Activated naive CD8-positive, alpha-beta T cell treated with anti-CD3 and anti-CD28 coated beads, Interleukin-2, amount 50 U/mL, for 24 hours (primary cell): Measurements from ENCODE around the gene GNAZ.
A peak's percentile ranks its signal among the peaks of the same experiment; 100 is the strongest.

ENCODE experiments used
- ATAC-seq: fragments of 150-1000 bp; cut with Tn5 transposase; one replicate; pipeline ENCODE4 v1.10.0; 2021
- DNase-seq: peaks from one replicate; pipeline ENCODE4 v3.0.0; 2021
- H3K27ac Mint-ChIP-seq: one replicate; pipeline ENCODE4 v1.8.0; 2021; ENCODE audit warnings: mild to moderate bottlenecking, mixed read lengths
- H3K27me3 Mint-ChIP-seq: one replicate; pipeline ENCODE4 v1.8.0; 2021; ENCODE audit warnings: mixed read lengths
- H3K36me3 Mint-ChIP-seq: one replicate; pipeline ENCODE4 v1.8.0; 2021; ENCODE audit warnings: low read depth, mixed read lengths
- H3K4me1 Mint-ChIP-seq: one replicate; pipeline ENCODE4 v1.8.0; 2021; ENCODE audit warnings: mixed read lengths
- H3K4me3 Mint-ChIP-seq: one replicate; pipeline ENCODE4 v1.8.0; 2021; ENCODE audit warnings: mild to moderate bottlenecking, moderate library complexity, mixed read lengths
- H3K9me3 Mint-ChIP-seq: one replicate; pipeline ENCODE4 v1.8.0; 2021; ENCODE audit warnings: mixed read lengths

The GNAZ gene

GRCh38 chr22:23114721-23115020 lies 44.4 kb downstream of the GNAZ start:
- Mint-ChIP-seq H3K27me3 (no peaks in the 10 kb centered on the region), H3K4me1 (peaks cover 6% of the 10 kb centered on the region), H3K9me3 (no peaks in the 10 kb centered on the region), H3K27ac (no peak overlapping the region), H3K36me3 (no peaks in the 10 kb centered on the region), H3K4me3 (no peak overlapping the region)
- DNase-seq (no peak), ATAC-seq (no peak)

- ATAC-seq (no peak), DNase-seq (no peak)
- Mint-ChIP-seq H3K27me3 (no peaks in the 10 kb centered on the region), H3K27ac (no peak overlapping the region), H3K36me3 (no peaks in the 10 kb centered on the region), H3K4me1 (peaks cover 9% of the 10 kb centered on the region), H3K4me3 (no peak overlapping the region), H3K9me3 (no peaks in the 10 kb centered on the region)
Observed at GRCh38 chr22:23115369-23115768, 45.0 kb downstream of the GNAZ start.

GRCh38 chr22:23115825-23116494 lies 45.6 kb downstream of the GNAZ start:
- Mint-ChIP-seq H3K27ac (no peak overlapping the region), H3K36me3 (no peaks in the 10 kb centered on the region), H3K27me3 (no peaks in the 10 kb centered on the region), H3K4me3 (no peak overlapping the region), H3K4me1 (peaks cover 9% of the 10 kb centered on the region), H3K9me3 (no peaks in the 10 kb centered on the region)
- ATAC-seq = no peak
- no peak for DNase-seq

GRCh38 chr22:23116506-23117263 lies 46.4 kb downstream of the GNAZ start:
- H3K4me1 Mint-ChIP-seq = peaks cover 11% of the 10 kb centered on the region
- no peak overlapping the region for H3K27ac Mint-ChIP-seq
- no peaks in the 10 kb centered on the region for H3K36me3 Mint-ChIP-seq
- ATAC-seq (no peak), DNase-seq (no peak)
- H3K4me3 Mint-ChIP-seq = no peak overlapping the region
- no peaks in the 10 kb centered on the region for H3K27me3 Mint-ChIP-seq
- no peaks in the 10 kb centered on the region for H3K9me3 Mint-ChIP-seq

- no peak for ATAC-seq
- H3K27ac Mint-ChIP-seq = no peak overlapping the region
Observed at GRCh38 chr22:23117275-23117674, 47.0 kb downstream of the GNAZ start.

GRCh38 chr22:23117891-23118646 lies 47.8 kb downstream of the GNAZ start:
- H3K27ac Mint-ChIP-seq = no peak overlapping the region
- H3K4me3 Mint-ChIP-seq = no peak overlapping the region
- no peak for ATAC-seq

More at GRCh38 chr22:23117275-23117674, 47.0 kb downstream of the GNAZ start:
- Mint-ChIP-seq H3K4me1 (peaks cover 11% of the 10 kb centered on the region), H3K27me3 (no peaks in the 10 kb centered on the region), H3K4me3 (no peak overlapping the region), H3K36me3 (no peaks in the 10 kb centered on the region), H3K9me3 (no peaks in the 10 kb centered on the region)
- DNase-seq = no peak

GRCh38 chr22:23118647-23119493 lies 48.6 kb downstream of the GNAZ start:
- Mint-ChIP-seq H3K27ac (peak overlapping the region; percentile 79), H3K4me3 (peak overlapping the region; percentile 20), H3K9me3 (no peaks in the 10 kb centered on the region), H3K27me3 (no peaks in the 10 kb centered on the region), H3K4me1 (peaks cover 11% of the 10 kb centered on the region), H3K36me3 (no peaks in the 10 kb centered on the region)
- no peak for DNase-seq
- ATAC-seq = no peak

More at GRCh38 chr22:23117891-23118646, 47.8 kb downstream of the GNAZ start:
- Mint-ChIP-seq H3K4me1 (peaks cover 11% of the 10 kb centered on the region), H3K9me3 (no peaks in the 10 kb centered on the region), H3K36me3 (no peaks in the 10 kb centered on the region), H3K27me3 (no peaks in the 10 kb centered on the region)
- DNase-seq = no peak

GRCh38 chr22:23119494-23120414 lies 49.4 kb downstream of the GNAZ start:
- peak; percentile 74 for ATAC-seq
- peak; percentile 55 for DNase-seq
- peak overlapping the region; percentile 20 for H3K4me3 Mint-ChIP-seq
- H3K4me1 Mint-ChIP-seq = peaks cover 11% of the 10 kb centered on the region
- peak overlapping the region; percentile 79 for H3K27ac Mint-ChIP-seq
- no peaks in the 10 kb centered on the region for H3K9me3 Mint-ChIP-seq
- H3K27me3 Mint-ChIP-seq = no peaks in the 10 kb centered on the region
- H3K36me3 Mint-ChIP-seq = no peaks in the 10 kb centered on the region

- no peak for ATAC-seq
- H3K36me3 Mint-ChIP-seq = no peaks in the 10 kb centered on the region
- H3K27me3 Mint-ChIP-seq = no peaks in the 10 kb centered on the region
- no peaks in the 10 kb centered on the region for H3K9me3 Mint-ChIP-seq
- peaks cover 11% of the 10 kb centered on the region for H3K4me1 Mint-ChIP-seq
- H3K27ac Mint-ChIP-seq = no peak overlapping the region
- no peak for DNase-seq
- H3K4me3 Mint-ChIP-seq = no peak overlapping the region
Observed at GRCh38 chr22:23120415-23120899, 50.1 kb downstream of the GNAZ start.

GRCh38 chr22:23121000-23121421 lies 50.7 kb downstream of the GNAZ start:
- ATAC-seq (no peak), DNase-seq (no peak)
- H3K27me3 Mint-ChIP-seq = no peaks in the 10 kb centered on the region
- H3K4me1 Mint-ChIP-seq = peaks cover 11% of the 10 kb centered on the region
- no peak overlapping the region for H3K4me3 Mint-ChIP-seq
- H3K36me3 Mint-ChIP-seq = no peaks in the 10 kb centered on the region
- no peaks in the 10 kb centered on the region for H3K9me3 Mint-ChIP-seq
- H3K27ac Mint-ChIP-seq = no peak overlapping the region

GRCh38 chr22:23121424-23121823 lies 51.1 kb downstream of the GNAZ start:
- Mint-ChIP-seq H3K36me3 (no peaks in the 10 kb centered on the region), H3K9me3 (no peaks in the 10 kb centered on the region), H3K4me1 (peaks cover 11% of the 10 kb centered on the region), H3K27ac (no peak overlapping the region), H3K27me3 (no peaks in the 10 kb centered on the region), H3K4me3 (no peak overlapping the region)
- ATAC-seq (no peak), DNase-seq (no peak)

- ATAC-seq = no peak
- Mint-ChIP-seq H3K27ac (no peak overlapping the region), H3K36me3 (no peaks in the 10 kb centered on the region), H3K4me1 (peaks cover 11% of the 10 kb centered on the region), H3K27me3 (no peaks in the 10 kb centered on the region), H3K4me3 (no peak overlapping the region), H3K9me3 (no peaks in the 10 kb centered on the region)
- DNase-seq = no peak
Observed at GRCh38 chr22:23122216-23122957, 52.1 kb downstream of the GNAZ start.
